GM23338 (cell line): ENCODE results near the gene SMYD1. TPM values are rescaled to one million over a fixed set of nuclear protein-coding genes. Genes with fewer than 3 reads are reported as not detected.

Source experiments
- ATAC-seq: fragments of 200-7000 bp; cut with Tn5 transposase; 3 replicates; pipeline ENCODE4 v1.9.1; 2020
- DNase-seq: peaks from one replicate; pipeline ENCODE4 v3.0.0-alpha.2; 2015; ENCODE audit warnings: low spot score
- H2AFZ ChIP-seq: fragments of 200-600 bp; sonication (generic); 2 replicates; pipeline ENCODE4 v1.8.0; 2016; ENCODE audit warnings: antibody characterized with exemption, mild to moderate bottlenecking, moderate library complexity
- H3F3A ChIP-seq: fragments of 200-600 bp; sonication (generic); replicated peaks from 2 replicates; pipeline ENCODE4 v1.8.0; 2017; ENCODE audit warnings: antibody characterized with exemption, mixed run types, low read depth
- H3K27ac ChIP-seq: fragments of 200-600 bp; sonication (generic); 2 replicates; pipeline ENCODE4 v1.6.1; 2016; ENCODE audit warnings: low read depth
- H3K27me3 ChIP-seq: fragments of 200-600 bp; sonication (generic); 2 replicates; pipeline ENCODE4 v1.8.0; 2016; ENCODE audit warnings: mild to moderate bottlenecking, mixed run types, moderate library complexity; ENCODE audit not compliant: insufficient read depth
- H3K36me3 ChIP-seq: fragments of 200-600 bp; sonication (generic); 2 replicates; pipeline ENCODE4 v1.8.0; 2016; ENCODE audit warnings: mild to moderate bottlenecking; ENCODE audit not compliant: insufficient read depth
- H3K4me1 ChIP-seq: fragments of 200-600 bp; sonication (generic); 2 replicates; pipeline ENCODE4 v1.8.0; 2016; ENCODE audit warnings: mild to moderate bottlenecking, moderate library complexity; ENCODE audit not compliant: insufficient read depth
- H3K4me2 ChIP-seq: fragments of 200-600 bp; sonication (generic); 2 replicates; pipeline ENCODE4 v1.7.1; 2017; ENCODE audit warnings: mixed run types
- H3K4me3 ChIP-seq: fragments of 200-600 bp; sonication (generic); 2 replicates; pipeline ENCODE4 v1.6.1; 2016; ENCODE audit warnings: mixed run types
- H3K79me2 ChIP-seq: fragments of 200-600 bp; sonication (generic); replicated peaks from 2 replicates; pipeline ENCODE4 v1.8.0; 2017; ENCODE audit warnings: mild to moderate bottlenecking; ENCODE audit not compliant: insufficient read depth
- H3K9me2 ChIP-seq: fragments of 200-600 bp; sonication (generic); 2 replicates; pipeline ENCODE4 v1.8.0; 2017; ENCODE audit not compliant: insufficient read depth
- H4K20me1 ChIP-seq: fragments of 200-600 bp; sonication (generic); replicated peaks from 2 replicates; pipeline ENCODE4 v1.8.0; 2017; ENCODE audit warnings: mild to moderate bottlenecking; ENCODE audit not compliant: insufficient read depth
- H3K27ac Mint-ChIP-seq: 2 replicates; pipeline ENCODE4 v1.8.0; 2020; ENCODE audit warnings: inconsistent platforms, mild to moderate bottlenecking, moderate library complexity, mixed read lengths
- H3K27me3 Mint-ChIP-seq: 3 replicates; pipeline ENCODE4 v1.8.0; 2022; ENCODE audit warnings: low read depth, mild to moderate bottlenecking, moderate library complexity, mixed read lengths, inconsistent platforms; ENCODE audit not compliant: insufficient read depth, poor library complexity
- H3K36me3 Mint-ChIP-seq: 3 replicates; pipeline ENCODE4 v1.8.0; 2021; ENCODE audit warnings: low read depth, mild to moderate bottlenecking, inconsistent platforms, moderate library complexity, mixed read lengths
- H3K4me1 Mint-ChIP-seq: 3 replicates; pipeline ENCODE4 v1.8.0; 2020; ENCODE audit warnings: mild to moderate bottlenecking, inconsistent platforms, mixed read lengths
- H3K4me3 Mint-ChIP-seq: 3 replicates; pipeline ENCODE4 v1.8.0; 2021; ENCODE audit warnings: moderate library complexity, mild to moderate bottlenecking, inconsistent platforms, mixed read lengths
- H3K9me3 Mint-ChIP-seq: 3 replicates; pipeline ENCODE4 v1.8.0; 2020; ENCODE audit warnings: moderate library complexity, mild to moderate bottlenecking, inconsistent platforms, mixed read lengths
- CREB1 ChIP-seq: fragments of 250-450 bp; sonication (Bioruptor Pico); IDR thresholded peaks from 2 replicates; pipeline ENCODE4 v1.5.0; 2020; ENCODE audit warnings: low read depth, mild to moderate bottlenecking, moderate library complexity
- EZH2 ChIP-seq: fragments of 200-600 bp; sonication (generic); IDR thresholded peaks from one replicate; pipeline ENCODE4 v1.8.0; 2017; ENCODE audit warnings: antibody characterized with exemption, mild to moderate bottlenecking, low read depth; ENCODE audit not compliant: unreplicated experiment
- EZH2phosphoT487 ChIP-seq: fragments of 200-600 bp; sonication (generic); IDR thresholded peaks from one replicate; pipeline ENCODE4 v1.8.1; 2018; ENCODE audit warnings: antibody characterized with exemption; ENCODE audit not compliant: unreplicated experiment
- JUNB ChIP-seq: IDR thresholded peaks from one replicate; pipeline ENCODE4 v1.6.1; 2016; ENCODE audit warnings: antibody characterized with exemption; ENCODE audit not compliant: unreplicated experiment
- NANOG ChIP-seq: IDR thresholded peaks from 2 replicates; pipeline ENCODE4 v1.6.1; 2016; ENCODE audit warnings: antibody characterized with exemption, borderline replicate concordance
- POLR2AphosphoS5 ChIP-seq: IDR thresholded peaks from 2 replicates; pipeline ENCODE4 v1.6.1; 2016; ENCODE audit warnings: antibody characterized with exemption, low read depth
- STAT1 ChIP-seq: IDR thresholded peaks from one replicate; pipeline ENCODE4 v1.6.1; 2016; ENCODE audit warnings: antibody characterized with exemption; ENCODE audit not compliant: unreplicated experiment
- ZNF114 ChIP-seq: fragments of 250-450 bp; sonication (Bioruptor Pico); IDR thresholded peaks from 2 replicates; pipeline ENCODE4 v1.5.0; 2020; ENCODE audit warnings: mild to moderate bottlenecking, moderate library complexity
- ZNF331 ChIP-seq: fragments of 250-450 bp; sonication (Bioruptor Pico); IDR thresholded peaks from 2 replicates; pipeline ENCODE4 v1.5.0; 2020; ENCODE audit warnings: low read depth, mild to moderate bottlenecking, moderate library complexity
- polyA plus RNA-seq: library from polyadenylated mRNA; unstranded; fragments of >200 nt; fragmentation: Nextera tagmentation; extraction: Ambion mirVana; gene quantifications from 2 replicates; pipeline ENCODE4 v1.2.1, GENCODE V29; 2016
- total RNA-seq: library from RNA; depleted of rRNA; stranded (reverse); fragments of >200 nt; shearing (Covaris generic); gene quantifications from 2 replicates; pipeline ENCODE4 v1.2.3, GENCODE V29; 2014
- TF ChIP-seq, protein P1 (sequence below): fragments of 250-450 bp; sonication (Bioruptor Pico); IDR thresholded peaks from 2 replicates; pipeline ENCODE4 v1.5.0; 2020; ENCODE audit warnings: mild to moderate bottlenecking, moderate library complexity
- TF ChIP-seq, protein P2 (sequence below): IDR thresholded peaks from one replicate; pipeline ENCODE4 v1.6.1; 2018; ENCODE audit warnings: antibody characterized with exemption; ENCODE audit not compliant: unreplicated experiment
- TF ChIP-seq, protein P3 (sequence below), 2 experiments: fragments of 200-600 bp in 1 of 2; sonication (generic) in 1 of 2; conservative IDR thresholded peaks; 2 replicates each; pipeline versions ENCODE4 v1.5.1 to v1.6.1; 2016 to 2017; ENCODE audit warnings: antibody characterized with exemption in 2 of 2, low read depth in 2 of 2, mild to moderate bottlenecking in 2 of 2, moderate library complexity in 1 of 2
- TF ChIP-seq, protein P4 (sequence below): IDR thresholded peaks from 2 replicates; pipeline ENCODE4 v1.6.1; 2016; ENCODE audit warnings: antibody characterized with exemption

The SMYD1 gene
- total and polyA plus RNA-seq, 2 experiments from 2014 or later = 0.07 TPM; not detected in 1

DNA sequence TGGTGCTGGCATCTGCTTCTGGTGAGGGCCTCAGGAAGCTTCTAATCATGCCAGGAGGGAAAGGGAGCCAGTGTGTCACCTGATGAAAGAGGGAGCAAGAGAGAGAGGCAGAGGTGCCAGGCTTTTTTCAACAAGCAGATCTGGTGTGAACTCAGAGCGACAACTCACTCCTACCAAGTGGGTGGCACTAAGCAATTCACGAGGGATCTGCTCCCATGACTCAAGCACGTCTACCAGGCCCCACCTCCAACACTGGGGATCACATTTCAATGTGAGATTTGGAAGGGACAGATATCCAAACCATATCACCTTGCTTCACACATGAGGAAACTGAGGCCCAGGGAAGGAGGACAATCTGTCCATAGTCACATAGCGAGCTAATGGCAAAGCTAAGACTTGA is 41.2 kb downstream of the SMYD1 start:
- Histone ChIP-seq H3K9me2 (peaks cover 8% of the 10 kb centered on the region), H4K20me1 (no peaks in the 10 kb centered on the region), H3K27me3 (no peaks in the 10 kb centered on the region), H3K4me2 (no peak overlapping the region), H3K36me3 (no peaks in the 10 kb centered on the region), H2AFZ (no peak overlapping the region), H3F3A (no peaks in the 10 kb centered on the region), H3K27ac (no peak overlapping the region), H3K4me1 (no peaks in the 10 kb centered on the region), H3K4me3 (no peak overlapping the region), H3K79me2 (no peaks in the 10 kb centered on the region)
- TF ChIP-seq, protein P1, sequence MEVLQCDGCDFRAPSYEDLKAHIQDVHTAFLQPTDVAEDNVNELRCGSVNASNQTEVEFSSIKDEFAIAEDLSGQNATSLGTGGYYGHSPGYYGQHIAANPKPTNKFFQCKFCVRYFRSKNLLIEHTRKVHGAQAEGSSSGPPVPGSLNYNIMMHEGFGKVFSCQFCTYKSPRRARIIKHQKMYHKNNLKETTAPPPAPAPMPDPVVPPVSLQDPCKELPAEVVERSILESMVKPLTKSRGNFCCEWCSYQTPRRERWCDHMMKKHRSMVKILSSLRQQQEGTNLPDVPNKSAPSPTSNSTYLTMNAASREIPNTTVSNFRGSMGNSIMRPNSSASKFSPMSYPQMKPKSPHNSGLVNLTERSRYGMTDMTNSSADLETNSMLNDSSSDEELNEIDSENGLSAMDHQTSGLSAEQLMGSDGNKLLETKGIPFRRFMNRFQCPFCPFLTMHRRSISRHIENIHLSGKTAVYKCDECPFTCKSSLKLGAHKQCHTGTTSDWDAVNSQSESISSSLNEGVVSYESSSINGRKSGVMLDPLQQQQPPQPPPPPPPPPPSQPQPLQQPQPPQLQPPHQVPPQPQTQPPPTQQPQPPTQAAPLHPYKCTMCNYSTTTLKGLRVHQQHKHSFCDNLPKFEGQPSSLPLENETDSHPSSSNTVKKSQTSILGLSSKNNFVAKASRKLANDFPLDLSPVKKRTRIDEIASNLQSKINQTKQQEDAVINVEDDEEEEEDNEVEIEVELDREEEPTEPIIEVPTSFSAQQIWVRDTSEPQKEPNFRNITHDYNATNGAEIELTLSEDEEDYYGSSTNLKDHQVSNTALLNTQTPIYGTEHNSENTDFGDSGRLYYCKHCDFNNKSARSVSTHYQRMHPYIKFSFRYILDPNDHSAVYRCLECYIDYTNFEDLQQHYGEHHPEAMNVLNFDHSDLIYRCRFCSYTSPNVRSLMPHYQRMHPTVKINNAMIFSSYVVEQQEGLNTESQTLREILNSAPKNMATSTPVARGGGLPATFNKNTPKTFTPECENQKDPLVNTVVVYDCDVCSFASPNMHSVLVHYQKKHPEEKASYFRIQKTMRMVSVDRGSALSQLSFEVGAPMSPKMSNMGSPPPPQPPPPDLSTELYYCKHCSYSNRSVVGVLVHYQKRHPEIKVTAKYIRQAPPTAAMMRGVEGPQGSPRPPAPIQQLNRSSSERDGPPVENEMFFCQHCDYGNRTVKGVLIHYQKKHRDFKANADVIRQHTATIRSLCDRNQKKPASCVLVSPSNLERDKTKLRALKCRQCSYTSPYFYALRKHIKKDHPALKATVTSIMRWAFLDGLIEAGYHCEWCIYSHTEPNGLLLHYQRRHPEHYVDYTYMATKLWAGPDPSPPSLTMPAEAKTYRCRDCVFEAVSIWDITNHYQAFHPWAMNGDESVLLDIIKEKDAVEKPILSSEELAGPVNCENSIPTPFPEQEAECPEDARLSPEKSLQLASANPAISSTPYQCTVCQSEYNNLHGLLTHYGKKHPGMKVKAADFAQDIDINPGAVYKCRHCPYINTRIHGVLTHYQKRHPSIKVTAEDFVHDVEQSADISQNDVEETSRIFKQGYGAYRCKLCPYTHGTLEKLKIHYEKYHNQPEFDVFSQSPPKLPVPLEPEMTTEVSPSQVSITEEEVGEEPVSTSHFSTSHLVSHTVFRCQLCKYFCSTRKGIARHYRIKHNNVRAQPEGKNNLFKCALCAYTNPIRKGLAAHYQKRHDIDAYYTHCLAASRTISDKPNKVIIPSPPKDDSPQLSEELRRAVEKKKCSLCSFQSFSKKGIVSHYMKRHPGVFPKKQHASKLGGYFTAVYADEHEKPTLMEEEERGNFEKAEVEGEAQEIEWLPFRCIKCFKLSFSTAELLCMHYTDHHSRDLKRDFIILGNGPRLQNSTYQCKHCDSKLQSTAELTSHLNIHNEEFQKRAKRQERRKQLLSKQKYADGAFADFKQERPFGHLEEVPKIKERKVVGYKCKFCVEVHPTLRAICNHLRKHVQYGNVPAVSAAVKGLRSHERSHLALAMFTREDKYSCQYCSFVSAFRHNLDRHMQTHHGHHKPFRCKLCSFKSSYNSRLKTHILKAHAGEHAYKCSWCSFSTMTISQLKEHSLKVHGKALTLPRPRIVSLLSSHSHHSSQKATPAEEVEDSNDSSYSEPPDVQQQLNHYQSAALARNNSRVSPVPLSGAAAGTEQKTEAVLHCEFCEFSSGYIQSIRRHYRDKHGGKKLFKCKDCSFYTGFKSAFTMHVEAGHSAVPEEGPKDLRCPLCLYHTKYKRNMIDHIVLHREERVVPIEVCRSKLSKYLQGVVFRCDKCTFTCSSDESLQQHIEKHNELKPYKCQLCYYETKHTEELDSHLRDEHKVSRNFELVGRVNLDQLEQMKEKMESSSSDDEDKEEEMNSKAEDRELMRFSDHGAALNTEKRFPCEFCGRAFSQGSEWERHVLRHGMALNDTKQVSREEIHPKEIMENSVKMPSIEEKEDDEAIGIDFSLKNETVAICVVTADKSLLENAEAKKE (CRISPR knock-in tag) = no peak
- TF ChIP-seq ZNF114 (CRISPR knock-in tag) (no peak), EZH2 (no peak), EZH2phosphoT487 (no peak), STAT1 (no peak), JUNB (no peak), CREB1 (CRISPR knock-in tag) (no peak), POLR2AphosphoS5 (no peak), NANOG (no peak), ZNF331 (CRISPR knock-in tag) (no peak)
- TF ChIP-seq, protein P2, sequence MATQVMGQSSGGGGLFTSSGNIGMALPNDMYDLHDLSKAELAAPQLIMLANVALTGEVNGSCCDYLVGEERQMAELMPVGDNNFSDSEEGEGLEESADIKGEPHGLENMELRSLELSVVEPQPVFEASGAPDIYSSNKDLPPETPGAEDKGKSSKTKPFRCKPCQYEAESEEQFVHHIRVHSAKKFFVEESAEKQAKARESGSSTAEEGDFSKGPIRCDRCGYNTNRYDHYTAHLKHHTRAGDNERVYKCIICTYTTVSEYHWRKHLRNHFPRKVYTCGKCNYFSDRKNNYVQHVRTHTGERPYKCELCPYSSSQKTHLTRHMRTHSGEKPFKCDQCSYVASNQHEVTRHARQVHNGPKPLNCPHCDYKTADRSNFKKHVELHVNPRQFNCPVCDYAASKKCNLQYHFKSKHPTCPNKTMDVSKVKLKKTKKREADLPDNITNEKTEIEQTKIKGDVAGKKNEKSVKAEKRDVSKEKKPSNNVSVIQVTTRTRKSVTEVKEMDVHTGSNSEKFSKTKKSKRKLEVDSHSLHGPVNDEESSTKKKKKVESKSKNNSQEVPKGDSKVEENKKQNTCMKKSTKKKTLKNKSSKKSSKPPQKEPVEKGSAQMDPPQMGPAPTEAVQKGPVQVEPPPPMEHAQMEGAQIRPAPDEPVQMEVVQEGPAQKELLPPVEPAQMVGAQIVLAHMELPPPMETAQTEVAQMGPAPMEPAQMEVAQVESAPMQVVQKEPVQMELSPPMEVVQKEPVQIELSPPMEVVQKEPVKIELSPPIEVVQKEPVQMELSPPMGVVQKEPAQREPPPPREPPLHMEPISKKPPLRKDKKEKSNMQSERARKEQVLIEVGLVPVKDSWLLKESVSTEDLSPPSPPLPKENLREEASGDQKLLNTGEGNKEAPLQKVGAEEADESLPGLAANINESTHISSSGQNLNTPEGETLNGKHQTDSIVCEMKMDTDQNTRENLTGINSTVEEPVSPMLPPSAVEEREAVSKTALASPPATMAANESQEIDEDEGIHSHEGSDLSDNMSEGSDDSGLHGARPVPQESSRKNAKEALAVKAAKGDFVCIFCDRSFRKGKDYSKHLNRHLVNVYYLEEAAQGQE = no peak
- TF ChIP-seq, protein P3, sequence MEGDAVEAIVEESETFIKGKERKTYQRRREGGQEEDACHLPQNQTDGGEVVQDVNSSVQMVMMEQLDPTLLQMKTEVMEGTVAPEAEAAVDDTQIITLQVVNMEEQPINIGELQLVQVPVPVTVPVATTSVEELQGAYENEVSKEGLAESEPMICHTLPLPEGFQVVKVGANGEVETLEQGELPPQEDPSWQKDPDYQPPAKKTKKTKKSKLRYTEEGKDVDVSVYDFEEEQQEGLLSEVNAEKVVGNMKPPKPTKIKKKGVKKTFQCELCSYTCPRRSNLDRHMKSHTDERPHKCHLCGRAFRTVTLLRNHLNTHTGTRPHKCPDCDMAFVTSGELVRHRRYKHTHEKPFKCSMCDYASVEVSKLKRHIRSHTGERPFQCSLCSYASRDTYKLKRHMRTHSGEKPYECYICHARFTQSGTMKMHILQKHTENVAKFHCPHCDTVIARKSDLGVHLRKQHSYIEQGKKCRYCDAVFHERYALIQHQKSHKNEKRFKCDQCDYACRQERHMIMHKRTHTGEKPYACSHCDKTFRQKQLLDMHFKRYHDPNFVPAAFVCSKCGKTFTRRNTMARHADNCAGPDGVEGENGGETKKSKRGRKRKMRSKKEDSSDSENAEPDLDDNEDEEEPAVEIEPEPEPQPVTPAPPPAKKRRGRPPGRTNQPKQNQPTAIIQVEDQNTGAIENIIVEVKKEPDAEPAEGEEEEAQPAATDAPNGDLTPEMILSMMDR (conservative IDR thresholded peaks at IDR 0.05; ENCODE audit: low read depth in 2 of 2) = no peak
- TF ChIP-seq, protein P4, sequence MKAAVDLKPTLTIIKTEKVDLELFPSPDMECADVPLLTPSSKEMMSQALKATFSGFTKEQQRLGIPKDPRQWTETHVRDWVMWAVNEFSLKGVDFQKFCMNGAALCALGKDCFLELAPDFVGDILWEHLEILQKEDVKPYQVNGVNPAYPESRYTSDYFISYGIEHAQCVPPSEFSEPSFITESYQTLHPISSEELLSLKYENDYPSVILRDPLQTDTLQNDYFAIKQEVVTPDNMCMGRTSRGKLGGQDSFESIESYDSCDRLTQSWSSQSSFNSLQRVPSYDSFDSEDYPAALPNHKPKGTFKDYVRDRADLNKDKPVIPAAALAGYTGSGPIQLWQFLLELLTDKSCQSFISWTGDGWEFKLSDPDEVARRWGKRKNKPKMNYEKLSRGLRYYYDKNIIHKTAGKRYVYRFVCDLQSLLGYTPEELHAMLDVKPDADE = no peak
- H3K9me3 Mint-ChIP-seq = peaks cover 20% of the 10 kb centered on the region
- H3K4me3 Mint-ChIP-seq = no peak overlapping the region
- H3K4me1 Mint-ChIP-seq = no peaks in the 10 kb centered on the region
- DNase-seq (no peak), ATAC-seq (no peak)
- H3K36me3 Mint-ChIP-seq = peaks cover 6% of the 10 kb centered on the region; the same call in 2 of the 3 replicates
- no peak overlapping the region for H3K27ac Mint-ChIP-seq
- H3K27me3 Mint-ChIP-seq = no peaks in the 10 kb centered on the region
